ENCODE measurements around the gene SLC35G4. TPM values are rescaled to one million over a fixed set of nuclear protein-coding genes. Genes with fewer than 3 reads are reported as not detected.

Gene SLC35G4
- total and polyA plus RNA-seq, 2 of the 13 experiments (the other 11 are each of a cell fraction or from before 2014, with no cell fraction given) = not detected

DNA sequence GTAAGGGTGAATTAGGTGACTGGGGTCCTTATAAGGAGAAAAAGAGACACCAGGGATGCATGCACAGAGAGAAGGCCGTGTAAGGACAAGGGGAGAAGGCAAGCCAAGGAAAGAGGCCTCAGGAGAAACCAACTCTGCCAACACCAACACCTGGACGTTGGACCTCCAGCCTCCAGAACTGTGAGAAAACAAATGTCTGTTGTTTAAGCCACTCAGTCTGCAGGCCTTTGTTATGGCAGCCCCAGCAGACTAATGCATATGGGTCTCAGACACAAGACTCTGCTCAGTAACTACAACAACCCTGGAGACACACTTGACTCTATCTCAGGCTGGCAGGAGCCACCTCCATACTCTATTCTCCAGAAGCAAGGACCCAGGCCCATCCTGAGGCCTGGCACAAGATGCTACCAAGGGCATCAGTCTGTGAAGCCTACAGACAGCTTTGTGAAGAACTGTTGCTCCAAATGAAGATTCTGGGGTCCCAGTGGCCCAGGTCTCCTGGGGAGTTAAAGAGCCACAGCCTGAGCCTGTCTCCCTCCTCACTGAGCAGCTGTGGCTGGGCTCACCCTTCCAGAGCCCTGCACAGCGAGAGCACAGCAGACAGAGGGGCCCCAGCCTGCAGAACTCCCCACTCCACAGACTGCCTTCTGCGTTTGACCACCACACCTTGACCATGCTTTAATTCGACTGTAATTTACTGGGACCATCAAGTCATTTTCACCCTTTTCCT lies 43.0 kb upstream of the SLC35G4 start (continued):
- TF ChIP-seq EHMT2 (IDR thresholded peaks at IDR 0.05; ENCODE audit: borderline replicate concordance, low read depth, low read length) = no peak

DNA sequence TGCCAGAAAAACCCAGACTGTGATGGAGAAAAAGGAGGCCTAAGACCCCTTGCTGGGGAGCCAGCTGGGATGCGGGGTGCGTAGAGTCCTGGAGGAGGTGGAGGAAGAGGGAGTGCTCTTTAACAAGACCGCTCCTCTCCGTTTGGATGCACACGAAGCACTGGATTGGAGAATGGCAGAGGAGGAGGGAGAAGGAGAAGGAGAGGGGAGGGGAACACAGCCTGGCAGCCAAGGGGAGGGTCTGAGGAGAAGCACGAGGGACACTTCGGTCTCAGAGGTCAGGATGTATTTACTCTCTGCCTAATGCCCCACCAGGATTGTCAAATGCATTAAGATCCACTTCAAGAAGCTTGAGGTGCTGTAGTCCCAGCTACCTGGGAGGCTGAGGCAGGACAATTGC lies 42.0 kb upstream of the SLC35G4 start:
- H3K27ac ChIP-seq (ENCODE audit: extremely low read length, insufficient read depth, low read length) = no peak overlapping the region
- no peaks in the 10 kb centered on the region for H3K36me3 ChIP-seq (replicated peaks in 1 of 2; ENCODE audit: control insufficient read depth in 1 of 2, insufficient read depth in 2 of 2, low read length in 2 of 2)
- H3K79me2 ChIP-seq (ENCODE audit: insufficient read depth, low read length) = no peaks in the 10 kb centered on the region
- WGBS (ENCODE audit: low lambda C conversion rate) = 12% methylated on average over 7 of the region's 7 CpGs
- no peak for ATAC-seq
- intact Hi-C loops (cut with micrococcal nuclease; ENCODE audit: unreplicated experiment) = no loop called here
- no peaks in the 10 kb centered on the region for H3K9me3 ChIP-seq (ENCODE audit: low read length)
- ChIA-PET CTCF (ENCODE audit: low intra/inter-chr PET ratio, low total read pairs) (no interaction called here), POLR2A (no interaction called here)
- TF ChIP-seq HNF4G (IDR thresholded peaks at IDR 0.05; ENCODE audit: borderline replicate concordance, low read depth, low read length) (no peak), HNF4G (CRISPR knock-in tag; IDR thresholded peaks at IDR 0.05; ENCODE audit: borderline replicate concordance, low read depth) (no peak), MAX (IDR thresholded peaks at IDR 0.05) (no peak), ZBTB26 (CRISPR knock-in tag; IDR thresholded peaks at IDR 0.05; ENCODE audit: borderline replicate concordance) (no peak), GTF2F1 (IDR thresholded peaks at IDR 0.05; ENCODE audit: low read length) (no peak), ASH2L (IDR thresholded peaks at IDR 0.05; ENCODE audit: insufficient read length, low read depth, low read length) (no peak), SALL2 (CRISPR knock-in tag; IDR thresholded peaks at IDR 0.05) (no peak), ZNF776 (CRISPR knock-in tag; IDR thresholded peaks at IDR 0.05) (no peak), RFX3 (CRISPR knock-in tag; IDR thresholded peaks at IDR 0.05) (no peak), GZF1 (CRISPR knock-in tag; IDR thresholded peaks at IDR 0.05) (no peak), ZBTB3 (CRISPR knock-in tag; IDR thresholded peaks at IDR 0.05; ENCODE audit: borderline replicate concordance, low read depth) (no peak), NKX3-1 (CRISPR knock-in tag; IDR thresholded peaks at IDR 0.05) (no peak), RAD21 (CRISPR knock-in tag; IDR thresholded peaks at IDR 0.05) (no peak), ZNF572 (CRISPR knock-in tag; IDR thresholded peaks at IDR 0.05) (no peak), SATB2 (CRISPR knock-in tag; IDR thresholded peaks at IDR 0.05) (no peak), EED (CRISPR knock-in tag; IDR thresholded peaks at IDR 0.05) (no peak), SIN3B (IDR thresholded peaks at IDR 0.05; ENCODE audit: low read length) (no peak)
- TF ChIP-seq, protein P1, sequence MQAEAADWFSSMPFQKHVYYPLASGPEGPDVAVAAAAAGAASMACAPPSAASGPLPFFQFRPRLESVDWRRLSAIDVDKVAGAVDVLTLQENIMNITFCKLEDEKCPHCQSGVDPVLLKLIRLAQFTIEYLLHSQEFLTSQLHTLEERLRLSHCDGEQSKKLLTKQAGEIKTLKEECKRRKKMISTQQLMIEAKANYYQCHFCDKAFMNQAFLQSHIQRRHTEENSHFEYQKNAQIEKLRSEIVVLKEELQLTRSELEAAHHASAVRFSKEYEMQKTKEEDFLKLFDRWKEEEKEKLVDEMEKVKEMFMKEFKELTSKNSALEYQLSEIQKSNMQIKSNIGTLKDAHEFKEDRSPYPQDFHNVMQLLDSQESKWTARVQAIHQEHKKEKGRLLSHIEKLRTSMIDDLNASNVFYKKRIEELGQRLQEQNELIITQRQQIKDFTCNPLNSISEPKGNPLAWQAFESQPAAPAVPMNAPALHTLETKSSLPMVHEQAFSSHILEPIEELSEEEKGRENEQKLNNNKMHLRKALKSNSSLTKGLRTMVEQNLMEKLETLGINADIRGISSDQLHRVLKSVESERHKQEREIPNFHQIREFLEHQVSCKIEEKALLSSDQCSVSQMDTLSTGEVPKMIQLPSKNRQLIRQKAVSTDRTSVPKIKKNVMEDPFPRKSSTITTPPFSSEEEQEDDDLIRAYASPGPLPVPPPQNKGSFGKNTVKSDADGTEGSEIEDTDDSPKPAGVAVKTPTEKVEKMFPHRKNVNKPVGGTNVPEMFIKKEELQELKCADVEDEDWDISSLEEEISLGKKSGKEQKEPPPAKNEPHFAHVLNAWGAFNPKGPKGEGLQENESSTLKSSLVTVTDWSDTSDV (CRISPR knock-in tag; IDR thresholded peaks at IDR 0.05) = no peak
- no peaks in the 10 kb centered on the region for H3K4me1 ChIP-seq (ENCODE audit: insufficient read depth, low read length)
- no peak overlapping the region for H2AFZ ChIP-seq (ENCODE audit: low read length)
- H3K4me2 ChIP-seq (ENCODE audit: low read depth, low read length) = no peak overlapping the region
- BruUV-seq (replicated peaks) = no TSS peak
- in situ Hi-C loops (cut with HindIII; ENCODE audit: extremely low pct_ligation_motif_present, low pct_unique_long_range_greater_than_20kb) = no loop called here
- no peak overlapping the region for H3K9ac ChIP-seq (ENCODE audit: insufficient read depth, low read depth, low read length)
- no peak overlapping the region for H3K4me3 ChIP-seq (replicated peaks in 1 of 3; ENCODE audit: insufficient read depth in 1 of 3, low read depth in 2 of 3, low read length in 3 of 3)
- DNase-seq (ENCODE audit: low spot score) = no peak
- H4K20me1 ChIP-seq (ENCODE audit: insufficient read depth, low read length) = no peaks in the 10 kb centered on the region
- FAIRE-seq = no peak
- H3K27me3 ChIP-seq (ENCODE audit: control insufficient read depth in 1 of 2, insufficient read depth in 2 of 2, low read length in 2 of 2) = peaks cover 1 to 20% of the 10 kb centered on the region in 2 experiments; a peak in 3 of 5 replicates

All from HepG2 (cell line).